Endothelial cell of umbilical vein (primary cell): ENCODE results near the gene AKNA. TPM values are rescaled to one million over a fixed set of nuclear protein-coding genes. Genes with fewer than 3 reads are reported as not detected.
A peak's percentile ranks its signal among the peaks of the same experiment; 100 is the strongest.
"Not testable (repeated sequence)": the region's sequence is repeated elsewhere in the genome, so short reads cannot be mapped to it uniquely, and the experiment has no call there.

Source experiments
- BruUV-seq: library from RNA; stranded (reverse); fragments of 400-500 nt; replicated peaks from 2 replicates; lab custom pipeline; 2021; lab: Mats Ljungman, UMichigan
- CTCF ChIA-PET: fragments of 300-600, 350-600 bp; sonication (Branson Sonifier 250); formaldehyde crosslinking; loops from one replicate; lab custom pipeline; 2021; ENCODE audit warnings: antibody characterized with exemption, inconsistent platforms; lab: Charles Lee
- POLR2A ChIA-PET: fragments of 300-600, 350-600 bp; sonication (Branson Sonifier 250); formaldehyde crosslinking; loops from one replicate; lab custom pipeline; 2021; ENCODE audit warnings: antibody characterized with exemption, inconsistent platforms; lab: Charles Lee
- DNase-seq: peaks from one replicate; pipeline ENCODE4 v3.0.0-alpha.2; 2011; ENCODE audit warnings: low read depth, low spot score
- FAIRE-seq: peaks from 2 replicates; lab custom pipeline; 2011; peaks lifted over from hg19 to GRCh38; lab: Jason Lieb, UNC
- H2AFZ ChIP-seq: 2 replicates; pipeline ENCODE4 v1.6.0; 2012; ENCODE audit warnings: low read depth, low read length, control low read depth, inconsistent platforms
- H3K27ac ChIP-seq: 2 replicates; pipeline ENCODE4 v1.5.1; 2011; ENCODE audit warnings: low read depth, mild to moderate bottlenecking, control low read depth, low read length, moderate library complexity; ENCODE audit not compliant: insufficient read depth
- H3K27me3 ChIP-seq, 2 experiments: 2 replicates each; pipeline versions ENCODE4 v1.6.0 to v1.6.1; 2011; ENCODE audit warnings: low read length in 2 of 2, mixed read lengths in 1 of 2; ENCODE audit not compliant: control insufficient read depth in 2 of 2, insufficient read depth in 2 of 2
- H3K36me3 ChIP-seq, 2 experiments: 2 replicates in 1 of 2; 3 replicates in 1 of 2; pipeline ENCODE4 v1.5.1; 2011; ENCODE audit warnings: low read length in 2 of 2, mild to moderate bottlenecking in 1 of 2, moderate library complexity in 1 of 2; ENCODE audit not compliant: control insufficient read depth in 2 of 2, insufficient read depth in 2 of 2; ENCODE audit errors: extremely low read depth in 1 of 2
- H3K4me1 ChIP-seq: 3 replicates; pipeline ENCODE4 v1.5.1; 2011; ENCODE audit warnings: mild to moderate bottlenecking, low read length; ENCODE audit not compliant: control insufficient read depth, insufficient read depth; ENCODE audit errors: extremely low read depth
- H3K4me2 ChIP-seq: 2 replicates; pipeline ENCODE4 v1.6.1; 2011; ENCODE audit warnings: low read length, control low read depth, mixed read lengths; ENCODE audit not compliant: insufficient read depth
- H3K4me3 ChIP-seq, 3 experiments: fragments of 200-600 bp in 1 of 3; sonication (generic), shearing (Covaris generic) in 1 of 3; replicated peaks in 1 of 3; 2 replicates each; pipeline ENCODE4 v1.5.1; 2011 to 2016; ENCODE audit warnings: control low read depth in 3 of 3, low read length in 3 of 3, mild to moderate bottlenecking in 2 of 3, inconsistent platforms in 1 of 3, low read depth in 1 of 3, moderate library complexity in 1 of 3; ENCODE audit not compliant: insufficient read depth in 1 of 3
- H3K79me2 ChIP-seq: 2 replicates; pipeline ENCODE4 v1.6.0; 2012; ENCODE audit warnings: low read length, inconsistent platforms; ENCODE audit not compliant: control insufficient read depth, insufficient read depth
- H3K9ac ChIP-seq: replicated peaks from 2 replicates; pipeline ENCODE3; 2011; ENCODE audit warnings: low read length, control low read depth; ENCODE audit not compliant: insufficient read depth; ENCODE audit errors: extremely low read depth
- H3K9me1 ChIP-seq: replicated peaks from 3 replicates; pipeline ENCODE4 v1.6.0; 2011; ENCODE audit warnings: mild to moderate bottlenecking, low read length; ENCODE audit not compliant: control insufficient read depth, insufficient read depth; ENCODE audit errors: extremely low read depth
- H3K9me3 ChIP-seq: replicated peaks from 2 replicates; pipeline ENCODE4 v1.5.1; 2012; ENCODE audit warnings: low read length, inconsistent platforms; ENCODE audit not compliant: control insufficient read depth, insufficient read depth
- H4K20me1 ChIP-seq: replicated peaks from 2 replicates; pipeline ENCODE3; 2011; ENCODE audit warnings: mild to moderate bottlenecking, low read length; ENCODE audit not compliant: control insufficient read depth, insufficient read depth; ENCODE audit errors: extremely low read depth
- EZH2 ChIP-seq: IDR thresholded peaks from 2 replicates; pipeline ENCODE4 v1.6.1; 2012; ENCODE audit warnings: borderline replicate concordance, low read depth, mild to moderate bottlenecking, moderate library complexity, low read length, inconsistent platforms; ENCODE audit not compliant: severe bottlenecking
- FOS ChIP-seq: IDR thresholded peaks from 2 replicates; pipeline ENCODE4 v1.6.1; 2011; ENCODE audit warnings: mild to moderate bottlenecking, low read length, moderate library complexity, borderline replicate concordance; ENCODE audit not compliant: insufficient read depth
- GATA2 ChIP-seq: IDR thresholded peaks from 2 replicates; pipeline ENCODE4 v1.7.0; 2011; ENCODE audit warnings: low read depth, mild to moderate bottlenecking, moderate library complexity, mixed read lengths, low read length; ENCODE audit not compliant: insufficient read length, insufficient read depth
- POLR2AphosphoS5 ChIP-seq: IDR thresholded peaks from 2 replicates; pipeline ENCODE4 v1.6.1; 2012; ENCODE audit warnings: low read depth, mild to moderate bottlenecking, control low read depth, low read length, moderate library complexity; ENCODE audit not compliant: insufficient read depth
- dilution Hi-C: fragments of 300-500 bp; cut with MboI; formaldehyde crosslinking; loops from one replicate; pipeline ENCODE4 v1.15.0; 2019; ENCODE audit warnings: low sequenced_read_pairs; ENCODE audit not compliant: extremely low pct_ligation_motif_present
- intact Hi-C: fragments of 100-400 bp; cut with micrococcal nuclease; formaldehyde crosslinking; loops from one replicate; pipeline ENCODE4 v1.10.0; 2022
- polyA plus RNA-seq, 4 experiments: library from polyadenylated mRNA; depleted of rRNA in 3 of 4; stranded (reverse) in 3 of 4; unstranded in 1 of 4; fragments of >200 nt; gene quantifications; 2 replicates each; pipeline versions ENCODE4 v1.2.1 to v1.2.3, GENCODE V29; 2011 to 2012; ENCODE audit warnings: missing spikeins in 1 of 4
- total RNA-seq: library from RNA; stranded (reverse); gene quantifications from 2 replicates; pipeline ENCODE4 v1.2.3, GENCODE V29; 2021
- TF ChIP-seq, protein P1 (sequence below): IDR thresholded peaks from 2 replicates; pipeline ENCODE4 v1.6.1; 2011; ENCODE audit not compliant: insufficient read depth, insufficient read length

AKNA gene
- total and polyA plus RNA-seq, 2 donors (not counting 3 experiments of a cell fraction or from before 2014, with no cell fraction given): 11.3 to 22.4 TPM

DNA sequence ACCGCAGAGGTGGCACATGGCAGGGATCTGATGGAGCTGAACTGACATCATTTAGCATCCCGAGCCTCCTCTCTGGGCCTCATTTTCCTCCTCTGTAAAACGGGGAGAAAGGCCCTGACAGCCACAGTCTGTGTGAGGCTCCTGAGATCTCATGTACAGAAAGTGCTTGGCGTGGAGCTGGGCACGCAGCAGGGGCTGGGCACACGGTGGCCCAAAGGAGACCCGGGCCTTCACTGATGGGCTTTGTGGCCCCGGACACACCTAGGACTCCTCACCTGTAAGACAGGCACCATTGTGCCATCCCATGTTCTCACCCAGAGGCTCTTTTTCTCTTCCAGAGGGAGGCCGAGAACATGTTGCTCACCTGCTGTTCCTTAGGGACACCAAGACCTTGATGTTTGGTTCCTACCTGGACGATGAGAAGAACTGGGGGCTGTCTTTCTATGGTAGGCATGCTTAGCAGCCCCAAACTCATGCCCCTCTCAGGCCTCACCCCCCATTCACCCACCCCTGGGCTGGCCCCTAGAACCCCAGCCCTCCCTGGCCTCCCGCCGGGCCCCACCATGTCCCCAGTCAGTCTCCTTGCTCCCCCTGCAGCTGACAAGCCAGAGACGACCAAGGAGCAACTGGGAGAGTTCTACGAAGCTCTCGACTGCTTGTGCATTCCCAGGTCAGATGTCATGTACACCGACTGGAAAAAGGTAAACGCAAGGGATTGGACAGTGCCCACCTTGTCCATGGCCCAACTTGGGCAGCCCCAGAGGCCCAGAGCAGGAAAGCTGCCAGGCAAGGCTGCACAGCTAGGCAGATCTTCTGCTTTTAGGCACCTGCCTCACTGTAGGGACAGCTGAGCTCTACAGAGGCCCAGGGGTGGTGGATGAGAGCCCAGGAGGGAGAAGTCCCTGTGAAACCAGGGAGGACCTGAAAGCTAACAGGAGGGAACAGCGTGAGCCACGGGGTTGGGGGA, 56.3 kb downstream of the AKNA start:
- H3K27ac ChIP-seq, H3K79me2 ChIP-seq, H3K9ac ChIP-seq, H3K4me1 ChIP-seq, BruUV-seq, dilution Hi-C loops, POLR2A ChIA-PET, H3K27me3 ChIP-seq, H3K36me3 ChIP-seq, H4K20me1 ChIP-seq, H3K9me3 ChIP-seq, DNase-seq, H3K4me2 ChIP-seq, H3K4me3 ChIP-seq, H3K9me1 ChIP-seq, H2AFZ ChIP-seq: not testable (repeated sequence)
- FAIRE-seq: peak; percentile 24
- intact Hi-C loops: loop anchor here (10.0 kb wide), 1 partner anchor 173 kb away; the partner anchor contains the start of gene WHRN
- CTCF ChIA-PET: interaction anchor here (1.4 kb wide), 1 partner anchor 223 kb away, joined by 3 read pairs; no protein-coding TSS in a partner anchor

DNA sequence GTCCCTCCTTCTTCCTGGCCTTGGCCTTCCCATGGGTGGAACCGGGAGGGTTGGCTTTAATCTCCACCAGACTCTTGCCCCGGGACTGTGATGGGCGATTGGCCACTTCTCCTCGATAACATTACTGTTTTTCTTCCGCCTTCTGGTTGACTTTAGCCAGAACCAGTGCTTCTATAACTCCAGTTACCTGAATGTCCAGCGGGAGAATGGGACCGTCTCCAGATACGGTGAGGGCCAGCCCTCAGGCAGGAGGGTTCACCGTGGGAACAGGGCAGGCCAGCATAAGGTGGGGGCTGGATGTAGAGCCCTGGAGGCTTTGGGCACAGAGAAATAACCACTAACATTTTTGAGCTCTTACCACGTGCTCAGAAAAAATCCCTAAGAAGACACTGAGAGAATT, 57.1 kb downstream of the AKNA start:
- FAIRE-seq: no peak
- Histone ChIP-seq H3K27me3 (no peaks in the 10 kb centered on the region), H2AFZ (no peak overlapping the region), H3K9ac (no peak overlapping the region), H3K9me1 (no peaks in the 10 kb centered on the region), H3K27ac (no peak overlapping the region), H3K9me3 (no peaks in the 10 kb centered on the region), H3K79me2 (no peaks in the 10 kb centered on the region), H4K20me1 (no peaks in the 10 kb centered on the region), H3K4me1 (no peaks in the 10 kb centered on the region), H3K36me3 (peaks cover 0 to 2% of the 10 kb centered on the region in 2 experiments), H3K4me2 (no peak overlapping the region), H3K4me3 (no peak overlapping the region)
- no peak for TF ChIP-seq GATA2
- TF ChIP-seq, protein P1, sequence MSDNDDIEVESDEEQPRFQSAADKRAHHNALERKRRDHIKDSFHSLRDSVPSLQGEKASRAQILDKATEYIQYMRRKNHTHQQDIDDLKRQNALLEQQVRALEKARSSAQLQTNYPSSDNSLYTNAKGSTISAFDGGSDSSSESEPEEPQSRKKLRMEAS: no peak
- TF ChIP-seq POLR2AphosphoS5: no peak
- TF ChIP-seq EZH2: no peak
- no peak for TF ChIP-seq FOS
- POLR2A ChIA-PET: no interaction called here
- CTCF ChIA-PET: no interaction called here
- intact Hi-C loops (loop anchor here (10.0 kb wide), 1 partner anchor 174 kb away; the partner anchor contains the start of gene WHRN), dilution Hi-C loops (no loop called here)
- BruUV-seq: no TSS peak
- DNase-seq: no peak

- H3K4me1 ChIP-seq, POLR2A ChIA-PET, FAIRE-seq, H3K4me3 ChIP-seq, DNase-seq, H2AFZ ChIP-seq, CTCF ChIA-PET, H3K27ac ChIP-seq, dilution Hi-C loops, BruUV-seq, H3K4me2 ChIP-seq, H3K27me3 ChIP-seq, H3K79me2 ChIP-seq, H3K9me1 ChIP-seq, H3K9ac ChIP-seq, H3K36me3 ChIP-seq, H3K9me3 ChIP-seq, H4K20me1 ChIP-seq: not testable (repeated sequence)
- intact Hi-C loops: loop anchor here (10.0 kb wide), 1 partner anchor 175 kb away; the partner anchor contains the start of gene WHRN
Observed at GRCh38 chr9:114329625-114330022, 58.2 kb downstream of the AKNA start, which contains the start of gene ORM2. Gene ORM2, plus strand, starts transcription at chr9:114329869. Its CDS starts 36 bp downstream, at chr9:114329905.
